ENCODE data around the gene BRD2. TPM values are rescaled to one million over a fixed set of nuclear protein-coding genes. Genes with fewer than 3 reads are reported as not detected.
A peak's percentile ranks its signal among the peaks of the same experiment; 100 is the strongest.
"Not testable (repeated sequence)": the region's sequence is repeated elsewhere in the genome, so short reads cannot be mapped to it uniquely, and the experiment has no call there.

Gene BRD2
- total RNA-seq, 1 donor from 2014 or later, result 238 TPM

GRCh38 chr6:32940656-32941213 lies 27.7 kb upstream of the BRD2 start, which contains the start of gene HLA-DMB:
TSS of gene HLA-DMB (minus strand) at chr6:32941028. CDS start at chr6:32940807, 221 bp downstream.
- Mint-ChIP-seq H3K27me3 (peaks cover 39% of the 10 kb centered on the region), H3K4me3 (ENCODE audit: low read depth) (peak within 1 kb of the TSS; percentile 60), H3K4me1 (ENCODE audit: low read depth) (peaks cover 1% of the 10 kb centered on the region), H3K9me3 (ENCODE audit: low read depth) (peaks cover 3% of the 10 kb centered on the region), H3K27ac (peak within 1 kb of the TSS; percentile 65), H3K36me3 (ENCODE audit: insufficient read depth) (no peaks in the 10 kb centered on the region)
- DNase-seq (ENCODE audit: low spot score, unreplicated experiment), result no peak
- no peak for TF ChIP-seq CTCF (IDR thresholded peaks at IDR 0.05; ENCODE audit: unreplicated experiment)

- no peak for DNase-seq (ENCODE audit: low spot score, unreplicated experiment)
- H3K9me3 Mint-ChIP-seq (ENCODE audit: low read depth), result peaks cover 3% of the 10 kb centered on the region
- peaks cover 1% of the 10 kb centered on the region for H3K4me1 Mint-ChIP-seq (ENCODE audit: low read depth)
- peak overlapping the region; percentile 65 for H3K27ac Mint-ChIP-seq
- no peak for TF ChIP-seq CTCF (IDR thresholded peaks at IDR 0.05; ENCODE audit: unreplicated experiment)
- H3K4me3 Mint-ChIP-seq (ENCODE audit: low read depth), result no peak overlapping the region
- H3K27me3 Mint-ChIP-seq, result peaks cover 34% of the 10 kb centered on the region
- no peaks in the 10 kb centered on the region for H3K36me3 Mint-ChIP-seq (ENCODE audit: insufficient read depth)
Measured at GRCh38 chr6:32941214-32941768, 27.1 kb upstream of the BRD2 start.

- H3K36me3 Mint-ChIP-seq (ENCODE audit: insufficient read depth); DNase-seq (ENCODE audit: low spot score, unreplicated experiment); H3K9me3 Mint-ChIP-seq (ENCODE audit: low read depth); H3K27ac Mint-ChIP-seq; H3K4me1 Mint-ChIP-seq (ENCODE audit: low read depth); H3K4me3 Mint-ChIP-seq (ENCODE audit: low read depth): not testable (repeated sequence)
- peaks cover 27% of the 10 kb centered on the region for H3K27me3 Mint-ChIP-seq
Measured at GRCh38 chr6:32942555-32943123, 25.8 kb upstream of the BRD2 start.

GRCh38 chr6:32943864-32944649 lies 24.3 kb upstream of the BRD2 start:
- Mint-ChIP-seq H3K36me3 (ENCODE audit: insufficient read depth) (no peaks in the 10 kb centered on the region), H3K4me1 (ENCODE audit: low read depth) (peaks cover 1% of the 10 kb centered on the region), H3K27me3 (peaks cover 22% of the 10 kb centered on the region), H3K4me3 (ENCODE audit: low read depth) (no peak overlapping the region), H3K9me3 (ENCODE audit: low read depth) (peaks cover 3% of the 10 kb centered on the region), H3K27ac (no peak overlapping the region)
- DNase-seq (ENCODE audit: low spot score, unreplicated experiment), result no peak
- no peak for TF ChIP-seq CTCF (IDR thresholded peaks at IDR 0.05; ENCODE audit: unreplicated experiment)

- peaks cover 27% of the 10 kb centered on the region for H3K27me3 Mint-ChIP-seq
- peaks cover 1% of the 10 kb centered on the region for H3K4me1 Mint-ChIP-seq (ENCODE audit: low read depth)
- DNase-seq (ENCODE audit: low spot score, unreplicated experiment), result no peak
- peaks cover 3% of the 10 kb centered on the region for H3K9me3 Mint-ChIP-seq (ENCODE audit: low read depth)
- H3K4me3 Mint-ChIP-seq (ENCODE audit: low read depth), result no peak overlapping the region
- H3K27ac Mint-ChIP-seq, result no peak overlapping the region
- no peak for TF ChIP-seq CTCF (IDR thresholded peaks at IDR 0.05; ENCODE audit: unreplicated experiment)
- no peaks in the 10 kb centered on the region for H3K36me3 Mint-ChIP-seq (ENCODE audit: insufficient read depth)
Measured at GRCh38 chr6:32945108-32945760, 23.2 kb upstream of the BRD2 start.

Data from progenitor cell of endocrine pancreas (in vitro differentiated cells).